ENCODE measurements around the gene KLHL11. TPM values are rescaled to one million over a fixed set of nuclear protein-coding genes. Genes with fewer than 3 reads are reported as not detected.

The KLHL11 gene
- total and polyA plus RNA-seq, 9 of the 15 experiments (the other 6 are each of a cell fraction or from before 2014, with no cell fraction given) = 0.20 to 17.0 (median 10.3) TPM

DNA sequence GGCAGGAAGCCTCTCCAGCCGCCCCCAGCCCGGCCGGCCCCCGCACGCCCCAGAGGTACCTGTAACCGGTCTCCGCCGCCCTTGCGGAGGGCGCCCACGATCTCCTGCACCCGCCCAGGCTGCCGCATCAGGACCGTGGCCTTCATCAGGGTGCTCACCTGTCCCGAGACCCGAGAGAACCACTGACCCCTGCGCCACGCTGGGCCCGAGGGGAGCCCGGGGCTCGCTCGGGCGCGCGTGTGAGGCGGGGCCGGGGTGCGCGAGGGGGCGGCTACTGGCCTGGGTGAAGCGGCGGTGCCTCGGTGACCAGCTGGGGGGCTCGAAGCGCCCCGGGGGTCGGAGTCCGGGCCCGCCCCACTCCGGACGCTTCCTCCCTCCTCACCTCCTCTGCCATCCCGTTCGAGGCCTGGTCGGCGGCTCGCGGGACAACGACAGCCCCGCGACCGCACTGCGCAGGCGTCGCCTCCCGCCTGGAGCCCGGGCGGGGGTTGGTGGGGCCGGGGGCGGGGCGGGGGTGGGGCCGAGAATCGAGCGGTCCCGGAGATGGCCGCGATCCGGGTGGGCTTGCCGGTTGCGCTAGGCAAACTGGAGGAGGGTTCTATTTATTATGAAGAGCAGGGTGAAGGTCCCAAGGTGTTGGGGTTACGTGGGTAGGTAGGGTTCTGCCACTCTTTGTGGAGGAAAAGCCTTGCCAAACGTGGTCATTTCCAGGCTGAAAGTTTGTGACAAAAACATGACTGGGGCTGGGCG, 29.2 kb downstream of the KLHL11 start, which contains the start of gene NT5C3B (continued):
- TF ChIP-seq, protein P1, sequence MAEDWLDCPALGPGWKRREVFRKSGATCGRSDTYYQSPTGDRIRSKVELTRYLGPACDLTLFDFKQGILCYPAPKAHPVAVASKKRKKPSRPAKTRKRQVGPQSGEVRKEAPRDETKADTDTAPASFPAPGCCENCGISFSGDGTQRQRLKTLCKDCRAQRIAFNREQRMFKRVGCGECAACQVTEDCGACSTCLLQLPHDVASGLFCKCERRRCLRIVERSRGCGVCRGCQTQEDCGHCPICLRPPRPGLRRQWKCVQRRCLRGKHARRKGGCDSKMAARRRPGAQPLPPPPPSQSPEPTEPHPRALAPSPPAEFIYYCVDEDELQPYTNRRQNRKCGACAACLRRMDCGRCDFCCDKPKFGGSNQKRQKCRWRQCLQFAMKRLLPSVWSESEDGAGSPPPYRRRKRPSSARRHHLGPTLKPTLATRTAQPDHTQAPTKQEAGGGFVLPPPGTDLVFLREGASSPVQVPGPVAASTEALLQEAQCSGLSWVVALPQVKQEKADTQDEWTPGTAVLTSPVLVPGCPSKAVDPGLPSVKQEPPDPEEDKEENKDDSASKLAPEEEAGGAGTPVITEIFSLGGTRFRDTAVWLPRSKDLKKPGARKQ (CRISPR knock-in tag; IDR thresholded peaks at IDR 0.05) = no peak
- TF ChIP-seq PHF8 (IDR thresholded peaks at IDR 0.05; ENCODE audit: borderline replicate concordance, low read length) (peak; percentile 70; the same call in 1 of the 2 replicates), ATF7 (IDR thresholded peaks at IDR 0.05) (peak; percentile 5; the same call in 1 of the 2 replicates), YY1 (IDR thresholded peaks at IDR 0.05; ENCODE audit: borderline replicate concordance in 1 of 3, control insufficient read depth in 1 of 3, extremely low read depth in 1 of 3, insufficient read depth in 3 of 3, insufficient read length in 1 of 3, insufficient replicate concordance in 2 of 3, low read depth in 1 of 3, low read length in 2 of 3) (peak in 2 of 3 experiments; percentile 22 to 57)
- TF ChIP-seq, protein P2, sequence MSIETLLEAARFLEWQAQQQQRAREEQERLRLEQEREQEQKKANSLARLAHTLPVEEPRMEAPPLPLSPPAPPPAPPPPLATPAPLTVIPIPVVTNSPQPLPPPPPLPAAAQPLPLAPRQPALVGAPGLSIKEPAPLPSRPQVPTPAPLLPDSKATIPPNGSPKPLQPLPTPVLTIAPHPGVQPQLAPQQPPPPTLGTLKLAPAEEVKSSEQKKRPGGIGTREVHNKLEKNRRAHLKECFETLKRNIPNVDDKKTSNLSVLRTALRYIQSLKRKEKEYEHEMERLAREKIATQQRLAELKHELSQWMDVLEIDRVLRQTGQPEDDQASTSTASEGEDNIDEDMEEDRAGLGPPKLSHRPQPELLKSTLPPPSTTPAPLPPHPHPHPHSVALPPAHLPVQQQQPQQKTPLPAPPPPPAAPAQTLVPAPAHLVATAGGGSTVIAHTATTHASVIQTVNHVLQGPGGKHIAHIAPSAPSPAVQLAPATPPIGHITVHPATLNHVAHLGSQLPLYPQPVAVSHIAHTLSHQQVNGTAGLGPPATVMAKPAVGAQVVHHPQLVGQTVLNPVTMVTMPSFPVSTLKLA (conservative IDR thresholded peaks at IDR 0.05) = peak in 1 of 2 experiments; percentile 47; a peak in 2 of 4 replicates

Data from K562 (cell line).